Measurements from ENCODE around the gene PIGK. TPM values are rescaled to one million over a fixed set of nuclear protein-coding genes. Genes with fewer than 3 reads are reported as not detected.

Gene PIGK
- total and polyA plus RNA-seq, 2 of the 4 experiments (the other 2 are of a cell fraction): 15.6 to 21.2 TPM

- DNase-seq: no peak
These were observed 25.3 kb downstream of the PIGK start for GRCh38 chr1:77193951-77194350.

More at GRCh38 chr1:77193951-77194350, 25.3 kb downstream of the PIGK start:
- no peak overlapping the region for H2BK120ac ChIP-seq (ENCODE audit: low read depth, low read length)
- no peak overlapping the region for H4K5ac ChIP-seq (ENCODE audit: low read depth, low read length)
- intact Hi-C loops (cut with micrococcal nuclease): no loop called here
- in situ Hi-C loops (cut with MboI; ENCODE audit: low sequenced_read_pairs): no loop called here
- H2AFZ ChIP-seq (replicated peaks; ENCODE audit: low read length, poor library complexity): no peak overlapping the region
- H3K4me2 ChIP-seq (ENCODE audit: low read depth, low read length): no peak overlapping the region
- dilution Hi-C loops (cut with HindIII; ENCODE audit: low sequenced_read_pairs, unreplicated experiment): no loop called here
- H3K4me3 ChIP-seq (ENCODE audit: insufficient read depth, low read depth, low read length): no peak overlapping the region
- no peaks in the 10 kb centered on the region; the same call in 1 of the 2 replicates for H3K36me3 ChIP-seq (ENCODE audit: control insufficient read depth, insufficient read depth, low read length)
- H4K91ac ChIP-seq (ENCODE audit: insufficient read depth, low read depth, low read length): no peak overlapping the region
- H3K79me1 ChIP-seq (ENCODE audit: low read depth in 1 of 2, low read length in 2 of 2): peaks cover 0 to 5% of the 10 kb centered on the region in 2 experiments; a peak in 1 of 4 replicates
- H2AK5ac ChIP-seq (ENCODE audit: low read depth, low read length): no peak overlapping the region
- H3K56ac ChIP-seq (ENCODE audit: extremely low read depth, insufficient read depth, low read length): no peak overlapping the region
- no peaks in the 10 kb centered on the region for H3K27me3 ChIP-seq (ENCODE audit: control insufficient read depth, insufficient read depth, low read length)
- no peak overlapping the region for H2AK9ac ChIP-seq (replicated peaks; ENCODE audit: low read depth, low read length, poor library complexity)
- no TSS peak for BruUV-seq (replicated peaks)
- no peak overlapping the region for H2BK20ac ChIP-seq (ENCODE audit: low read depth, low read length)
- H3K14ac ChIP-seq (replicated peaks; ENCODE audit: low read depth, low read length): no peak overlapping the region
- H3K23ac ChIP-seq (ENCODE audit: low read depth, low read length): no peak overlapping the region
- no peak for TF ChIP-seq MAFK (IDR thresholded peaks at IDR 0.05; ENCODE audit: low read depth, low read length)
- no peak for TF ChIP-seq CTCF (conservative IDR thresholded peaks at IDR 0.05; ENCODE audit: low read depth, low read length)
- no peak for TF ChIP-seq SMC3 (IDR thresholded peaks at IDR 0.05; ENCODE audit: low read depth, low read length)
- no peak for TF ChIP-seq MXI1 (IDR thresholded peaks at IDR 0.05; ENCODE audit: borderline replicate concordance, low read depth, low read length)
- no peak for TF ChIP-seq MAZ (IDR thresholded peaks at IDR 0.05; ENCODE audit: borderline replicate concordance, low read depth, low read length)
- no peak for TF ChIP-seq NFE2L2 (IDR thresholded peaks at IDR 0.05; ENCODE audit: low read depth, low read length)
- no peak for TF ChIP-seq ELK1 (IDR thresholded peaks at IDR 0.05; ENCODE audit: borderline replicate concordance, low read depth, low read length)
- TF ChIP-seq RAD21 (IDR thresholded peaks at IDR 0.05; ENCODE audit: low read length): no peak
- TF ChIP-seq BHLHE40 (IDR thresholded peaks at IDR 0.05; ENCODE audit: low read depth, low read length): no peak
- no peak for TF ChIP-seq USF2 (IDR thresholded peaks at IDR 0.05; ENCODE audit: low read depth, low read length)
- TF ChIP-seq FOS (IDR thresholded peaks at IDR 0.05; ENCODE audit: low read depth, low read length): no peak
- TF ChIP-seq CEBPB (IDR thresholded peaks at IDR 0.05; ENCODE audit: low read depth, low read length): no peak
- H3K18ac ChIP-seq (ENCODE audit: low read depth, low read length): no peak overlapping the region
- ChIA-PET POLR2A (ENCODE audit: unreplicated experiment) (no interaction called here), CTCF (no interaction called here)
- H4K8ac ChIP-seq (ENCODE audit: low read depth in 2 of 2, low read length in 2 of 2): no peak overlapping the region
- no peaks in the 10 kb centered on the region for H3K4me1 ChIP-seq (ENCODE audit: control insufficient read depth, insufficient read depth, low read length)
- no peak overlapping the region for H2BK5ac ChIP-seq (ENCODE audit: low read depth, low read length, poor library complexity, severe bottlenecking)
- no peak overlapping the region for H3K9ac ChIP-seq (ENCODE audit: low read depth, low read length)
- no peak overlapping the region for H3K27ac ChIP-seq (ENCODE audit: insufficient read depth, low read length)
- no peaks in the 10 kb centered on the region for H3K9me1 ChIP-seq (ENCODE audit: insufficient read depth, low read length)
- no peak overlapping the region for H3K4ac ChIP-seq (ENCODE audit: low read depth, low read length)
- no peaks in the 10 kb centered on the region for H4K20me1 ChIP-seq (ENCODE audit: insufficient read depth, low read length)
- H2BK15ac ChIP-seq (ENCODE audit: low read depth, low read length): no peak overlapping the region
- no peaks in the 10 kb centered on the region for H3K9me3 ChIP-seq (ENCODE audit: control insufficient read depth, insufficient read depth, low read length)
- ATAC-seq (ENCODE audit: low read depth): no peak

All from IMR-90 (cell line).